ENCODE data around the gene DDO.

The DDO gene

GRCh38 chr6:110434961-110435602 lies 19.7 kb upstream of the DDO start:
- no peak for TF ChIP-seq EZH2phosphoT487 (conservative IDR thresholded peaks at IDR 0.05; ENCODE audit: low read length)
- TF ChIP-seq, protein P1, sequence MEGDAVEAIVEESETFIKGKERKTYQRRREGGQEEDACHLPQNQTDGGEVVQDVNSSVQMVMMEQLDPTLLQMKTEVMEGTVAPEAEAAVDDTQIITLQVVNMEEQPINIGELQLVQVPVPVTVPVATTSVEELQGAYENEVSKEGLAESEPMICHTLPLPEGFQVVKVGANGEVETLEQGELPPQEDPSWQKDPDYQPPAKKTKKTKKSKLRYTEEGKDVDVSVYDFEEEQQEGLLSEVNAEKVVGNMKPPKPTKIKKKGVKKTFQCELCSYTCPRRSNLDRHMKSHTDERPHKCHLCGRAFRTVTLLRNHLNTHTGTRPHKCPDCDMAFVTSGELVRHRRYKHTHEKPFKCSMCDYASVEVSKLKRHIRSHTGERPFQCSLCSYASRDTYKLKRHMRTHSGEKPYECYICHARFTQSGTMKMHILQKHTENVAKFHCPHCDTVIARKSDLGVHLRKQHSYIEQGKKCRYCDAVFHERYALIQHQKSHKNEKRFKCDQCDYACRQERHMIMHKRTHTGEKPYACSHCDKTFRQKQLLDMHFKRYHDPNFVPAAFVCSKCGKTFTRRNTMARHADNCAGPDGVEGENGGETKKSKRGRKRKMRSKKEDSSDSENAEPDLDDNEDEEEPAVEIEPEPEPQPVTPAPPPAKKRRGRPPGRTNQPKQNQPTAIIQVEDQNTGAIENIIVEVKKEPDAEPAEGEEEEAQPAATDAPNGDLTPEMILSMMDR (IDR thresholded peaks at IDR 0.05; ENCODE audit: insufficient read depth, low read length, poor library complexity, severe bottlenecking), result no peak
- Histone ChIP-seq H3K36me3 (ENCODE audit: low read length) (no peaks in the 10 kb centered on the region), H3K4me2 (ENCODE audit: low read depth, low read length, poor library complexity, severe bottlenecking) (no peak overlapping the region), H3K9me3 (ENCODE audit: insufficient read depth, low read length) (no peaks in the 10 kb centered on the region), H3F3A (ENCODE audit: insufficient read depth) (no peaks in the 10 kb centered on the region), H3K27ac (ENCODE audit: low read depth, low read length) (no peak overlapping the region), H3K79me2 (ENCODE audit: insufficient read depth, low read length) (no peaks in the 10 kb centered on the region), H3K27me3 (ENCODE audit: low read length) (no peaks in the 10 kb centered on the region), H3K4me3 (ENCODE audit: insufficient read depth, low read length, poor library complexity, severe bottlenecking) (no peak overlapping the region), H3K9me2 (replicated peaks; ENCODE audit: insufficient read depth, low read length) (no peaks in the 10 kb centered on the region), H2AFZ (ENCODE audit: low read depth, low read length, severe bottlenecking) (no peak overlapping the region), H3K9ac (ENCODE audit: low read length) (no peak overlapping the region), H4K20me1 (ENCODE audit: low read depth, low read length) (no peaks in the 10 kb centered on the region)

DNA sequence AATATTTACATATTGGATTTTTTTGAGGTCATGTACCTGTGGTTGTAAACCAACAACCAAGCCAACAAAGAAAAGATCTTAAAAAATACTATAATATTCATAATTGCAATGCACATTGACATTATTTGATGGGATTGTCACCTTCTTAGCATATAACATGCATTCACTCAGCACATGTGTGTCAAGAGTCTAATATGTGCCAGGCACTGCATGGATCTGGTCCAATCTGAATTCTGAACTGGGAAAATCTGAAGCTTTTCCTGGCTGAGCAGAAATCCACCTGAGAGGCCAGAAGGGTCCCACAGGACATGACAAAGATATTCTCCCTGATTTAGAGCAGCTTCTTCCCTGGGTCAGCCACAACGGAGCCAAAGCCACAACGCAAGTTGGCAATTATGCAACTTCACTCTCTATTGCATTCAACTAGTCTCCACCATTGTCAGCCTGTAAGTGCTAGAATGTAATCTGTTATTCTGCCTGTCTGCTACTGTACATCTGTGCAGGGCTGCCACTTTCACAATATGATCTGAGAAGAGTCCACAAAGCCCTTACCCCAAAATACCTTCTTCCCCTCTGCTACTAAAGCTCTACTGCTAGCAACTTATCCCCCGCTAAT lies 17.0 kb upstream of the DDO start:
- Histone ChIP-seq H4K20me1 (ENCODE audit: low read depth, low read length) (no peaks in the 10 kb centered on the region), H3K36me3 (ENCODE audit: low read length) (no peaks in the 10 kb centered on the region), H3K4me3 (ENCODE audit: insufficient read depth, low read length, poor library complexity, severe bottlenecking) (no peak overlapping the region), H3K9me3 (ENCODE audit: insufficient read depth, low read length) (no peaks in the 10 kb centered on the region), H3F3A (ENCODE audit: insufficient read depth) (no peaks in the 10 kb centered on the region), H3K4me2 (ENCODE audit: low read depth, low read length, poor library complexity, severe bottlenecking) (no peak overlapping the region), H3K9me2 (replicated peaks; ENCODE audit: insufficient read depth, low read length) (no peaks in the 10 kb centered on the region), H3K79me2 (ENCODE audit: insufficient read depth, low read length) (no peaks in the 10 kb centered on the region), H3K27me3 (ENCODE audit: low read length) (no peaks in the 10 kb centered on the region), H3K9ac (ENCODE audit: low read length) (no peak overlapping the region), H2AFZ (ENCODE audit: low read depth, low read length, severe bottlenecking) (no peak overlapping the region), H3K27ac (ENCODE audit: low read depth, low read length) (no peak overlapping the region)
- no peak for TF ChIP-seq EZH2phosphoT487 (conservative IDR thresholded peaks at IDR 0.05; ENCODE audit: low read length)
- TF ChIP-seq, protein P1 (IDR thresholded peaks at IDR 0.05; ENCODE audit: insufficient read depth, low read length, poor library complexity, severe bottlenecking), result no peak

DNA sequence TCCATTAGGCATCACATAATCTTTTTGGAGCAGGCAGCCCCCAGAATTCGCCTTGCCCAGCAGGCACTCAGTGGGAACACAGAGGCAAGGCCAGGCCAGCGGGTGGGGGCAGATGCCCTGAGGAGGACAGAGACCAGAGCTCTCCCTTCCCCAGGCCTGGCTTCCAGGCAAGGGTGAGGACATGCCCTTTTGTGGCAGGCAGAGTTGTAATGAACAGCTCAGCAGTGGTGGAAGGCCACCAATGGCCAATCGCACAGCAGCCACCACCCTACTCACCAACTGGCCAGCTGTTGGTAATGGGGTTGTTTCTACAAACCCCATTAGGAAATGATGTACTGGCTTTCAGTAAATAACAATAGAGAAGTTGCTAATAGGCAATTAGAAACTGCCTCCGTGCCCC lies 15.4 kb upstream of the DDO start:
- Histone ChIP-seq H3K79me2 (ENCODE audit: insufficient read depth, low read length) (no peaks in the 10 kb centered on the region), H3K9me2 (replicated peaks; ENCODE audit: insufficient read depth, low read length) (no peaks in the 10 kb centered on the region), H2AFZ (ENCODE audit: low read depth, low read length, severe bottlenecking) (no peak overlapping the region), H3K27me3 (ENCODE audit: low read length) (no peaks in the 10 kb centered on the region), H3K4me2 (ENCODE audit: low read depth, low read length, poor library complexity, severe bottlenecking) (no peak overlapping the region), H3F3A (ENCODE audit: insufficient read depth) (no peaks in the 10 kb centered on the region), H3K36me3 (ENCODE audit: low read length) (no peaks in the 10 kb centered on the region), H3K9me3 (ENCODE audit: insufficient read depth, low read length) (no peaks in the 10 kb centered on the region), H3K4me3 (ENCODE audit: insufficient read depth, low read length, poor library complexity, severe bottlenecking) (no peak overlapping the region), H4K20me1 (ENCODE audit: low read depth, low read length) (no peaks in the 10 kb centered on the region), H3K9ac (ENCODE audit: low read length) (no peak overlapping the region), H3K27ac (ENCODE audit: low read depth, low read length) (no peak overlapping the region)
- TF ChIP-seq, protein P1 (IDR thresholded peaks at IDR 0.05; ENCODE audit: insufficient read depth, low read length, poor library complexity, severe bottlenecking), result no peak
- TF ChIP-seq EZH2phosphoT487 (conservative IDR thresholded peaks at IDR 0.05; ENCODE audit: low read length), result no peak
